Measurements from ENCODE around the gene MRGPRF.
"Not testable (repeated sequence)": the region's sequence is repeated elsewhere in the genome, so short reads cannot be mapped to it uniquely, and the experiment has no call there.

DNA sequence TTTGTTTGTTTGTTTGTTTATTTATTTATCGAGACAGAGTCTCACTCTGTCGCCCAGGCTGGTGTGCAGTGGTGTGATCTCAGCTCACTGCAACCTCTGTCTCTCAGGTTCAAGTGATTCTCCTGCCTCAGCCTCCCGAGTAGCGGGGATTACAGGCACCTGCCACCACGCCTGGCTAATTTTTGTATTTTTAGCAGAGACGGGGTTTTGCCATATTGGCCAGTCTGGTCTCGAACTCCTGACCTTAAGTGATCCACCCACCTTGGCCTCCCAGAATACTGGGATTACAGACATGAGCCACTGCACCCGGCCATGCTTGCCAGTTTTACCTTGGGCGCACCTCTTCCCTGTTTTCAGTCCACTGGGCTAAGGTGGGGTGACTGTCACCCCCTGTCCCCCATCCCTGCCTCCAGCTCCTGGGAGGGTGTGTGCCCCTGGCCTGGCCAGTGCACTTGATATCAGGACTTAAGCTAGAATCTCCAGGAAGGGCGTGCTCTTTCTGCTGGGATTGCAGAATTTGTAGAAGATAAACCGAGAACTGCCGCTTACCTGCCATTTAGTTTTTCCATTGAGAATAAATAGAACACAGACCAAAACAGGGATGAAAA, 13.2 kb downstream of the MRGPRF start:
- TF ChIP-seq CTCF, POLR2A (IDR thresholded peaks at IDR 0.05): not testable (repeated sequence)
